IPS-NIHi7 (cell line): Measurements from ENCODE around the gene ATF5.
A peak's percentile ranks its signal among the peaks of the same experiment; 100 is the strongest.
"Not testable (repeated sequence)": the region's sequence is repeated elsewhere in the genome, so short reads cannot be mapped to it uniquely, and the experiment has no call there.

Source experiments
- DNase-seq: peaks from one replicate; pipeline ENCODE4 v3.0.0; 2012; ENCODE audit warnings: mixed read lengths; ENCODE audit errors: extremely low spot score

Gene ATF5

GRCh38 chr19:49949742-49950589 is 21.0 kb downstream of the ATF5 start:
- no peak for DNase-seq

DNA sequence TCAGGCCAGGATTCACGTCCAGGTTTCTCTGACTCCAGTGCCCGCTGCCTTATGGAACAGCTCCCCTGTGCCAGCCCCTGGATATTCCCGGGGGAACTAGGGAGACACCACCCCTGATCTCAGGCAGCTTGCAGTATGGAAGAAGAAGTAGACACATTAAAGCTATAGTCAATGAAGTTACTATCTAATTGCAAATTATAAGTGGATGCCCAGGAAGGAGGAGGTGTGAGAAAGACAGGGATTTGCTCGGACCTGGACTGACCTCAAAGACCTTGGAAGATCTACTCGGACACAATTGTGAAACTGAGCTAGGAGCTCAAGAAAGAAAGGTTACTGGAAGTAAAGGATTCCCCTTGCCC is 21.6 kb downstream of the ATF5 start:
- no peak for DNase-seq

GRCh38 chr19:49950956-49951526 is 22.0 kb downstream of the ATF5 start:
- no peak for DNase-seq

DNA sequence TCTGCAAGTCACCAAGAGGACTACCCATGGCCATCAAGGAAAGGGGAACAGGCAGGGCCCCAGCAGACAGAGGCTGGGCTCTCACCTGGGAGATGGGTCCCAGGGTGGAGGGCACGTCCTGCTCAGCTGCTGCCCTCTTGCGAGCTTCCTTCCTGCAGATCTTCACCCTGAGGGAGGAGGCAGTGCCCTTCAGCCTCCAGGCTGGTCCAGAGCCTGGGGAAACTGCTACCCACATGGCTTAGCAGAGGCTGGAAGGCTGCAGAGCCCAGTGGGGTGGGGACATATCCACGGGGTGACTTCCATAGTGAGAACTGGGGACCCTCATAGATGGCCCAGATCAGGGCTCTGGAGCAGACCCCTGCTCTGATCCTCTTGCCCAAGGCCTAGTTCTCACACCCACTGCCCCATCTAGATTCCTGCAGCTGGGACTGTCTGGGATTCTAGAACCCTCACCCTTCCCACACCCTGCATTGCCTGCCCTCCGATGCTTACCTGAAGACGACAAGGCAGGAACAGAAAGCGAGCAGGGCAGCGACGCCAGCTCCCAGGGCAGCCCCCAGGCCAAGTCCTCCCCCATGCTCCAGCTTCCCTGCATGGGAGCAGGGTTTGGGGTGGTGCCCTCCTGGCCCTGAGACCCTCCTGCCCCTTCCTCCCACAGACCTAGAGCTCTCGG is 22.9 kb downstream of the ATF5 start:
- DNase-seq = no peak

DNA sequence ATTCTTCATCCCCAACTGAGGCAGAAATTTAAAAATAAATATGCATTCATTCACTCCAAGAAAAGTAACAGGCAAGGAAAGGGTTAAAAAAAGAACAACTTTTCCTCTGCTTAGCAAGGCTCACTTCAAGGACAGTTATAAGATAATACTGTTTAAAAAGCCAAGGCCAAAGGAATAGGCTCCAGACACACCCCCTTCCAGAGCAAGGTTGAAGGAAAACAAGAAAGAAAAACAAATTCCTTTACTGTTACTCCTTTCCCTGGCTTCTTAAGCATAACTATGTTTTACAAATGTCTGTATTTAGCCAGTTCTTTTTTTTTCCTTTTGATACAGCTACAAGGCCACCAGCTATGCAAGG is 23.5 kb downstream of the ATF5 start:
- no peak for DNase-seq

DNA sequence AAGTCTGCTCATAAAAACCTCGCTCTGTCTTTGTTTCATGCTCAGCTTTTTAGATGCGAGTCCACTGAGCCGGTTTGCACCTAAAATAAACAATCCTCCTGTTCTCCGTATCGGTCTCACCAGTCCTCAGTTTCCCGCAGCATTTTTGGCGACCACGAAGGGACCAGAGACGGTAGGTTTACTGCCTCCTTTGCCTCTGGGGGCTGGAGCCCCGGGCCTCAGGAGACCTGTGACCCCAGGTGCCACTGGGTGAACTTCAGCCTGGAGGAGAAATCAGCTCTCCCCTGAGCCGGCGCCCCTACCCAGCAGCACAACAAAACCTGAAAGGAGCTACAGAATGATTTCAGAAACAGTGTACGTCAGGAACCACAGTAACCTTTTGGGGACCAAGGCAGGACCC is 23.9 kb downstream of the ATF5 start:
- DNase-seq = no peak

- peak; percentile 4 for DNase-seq
These were observed 24.4 kb downstream of the ATF5 start for GRCh38 chr19:49953416-49953815.

DNA sequence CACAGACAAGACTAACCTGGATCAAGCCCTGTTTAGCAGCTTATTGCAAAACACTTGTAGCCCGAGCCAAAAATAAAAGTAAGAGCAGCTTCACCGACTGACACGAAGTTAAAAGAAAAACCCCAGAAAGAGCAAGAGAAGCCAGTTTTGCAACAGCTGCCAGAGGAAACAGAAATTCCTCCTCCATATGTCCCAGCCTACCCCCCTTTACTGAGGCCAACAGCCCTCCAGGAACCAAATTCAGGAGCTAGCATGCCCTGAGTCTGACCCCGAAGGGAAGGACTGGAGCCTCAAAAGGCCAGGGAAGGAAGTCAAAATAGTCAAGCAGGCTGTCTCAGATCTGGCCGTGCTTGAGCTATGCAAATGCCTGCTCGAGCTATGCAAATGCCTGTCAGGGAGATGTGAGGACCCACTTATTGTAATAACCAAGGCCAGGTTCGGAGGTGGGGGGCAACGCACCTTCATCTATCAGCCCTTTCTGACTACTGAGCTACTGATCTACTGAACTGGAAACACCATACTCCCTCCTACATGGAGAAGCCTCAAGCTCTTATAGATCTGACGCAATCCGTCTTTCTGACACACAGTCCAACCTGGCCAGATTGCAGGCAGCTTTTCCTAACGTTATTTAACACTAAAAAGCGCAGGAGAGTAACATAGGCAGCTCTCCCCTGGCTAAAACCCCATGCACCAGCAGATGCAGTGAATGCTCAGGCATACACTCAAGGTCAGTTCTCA is 25.3 kb downstream of the ATF5 start:
- peak; percentile 19 for DNase-seq

GRCh38 chr19:49954933-49955332 is 25.9 kb downstream of the ATF5 start:
- DNase-seq = peak; percentile 1

DNA sequence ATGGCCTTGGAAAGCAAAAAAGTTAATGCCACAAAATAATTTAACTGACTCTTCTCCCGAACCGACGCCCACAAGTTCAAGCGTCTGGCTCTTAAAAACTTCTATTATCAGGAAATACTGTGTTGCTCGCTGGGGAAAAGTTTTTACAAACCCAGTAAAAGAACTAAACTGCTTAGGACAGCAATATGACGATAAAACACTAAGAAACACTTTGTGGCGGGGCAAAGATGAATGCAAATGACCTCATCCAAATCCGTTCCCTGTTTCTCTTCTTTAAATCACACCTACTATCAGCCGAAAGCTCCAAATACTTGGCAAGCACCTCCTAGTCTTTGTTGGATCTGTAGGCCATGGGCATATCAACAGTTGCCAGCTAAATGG is 27.1 kb downstream of the ATF5 start:
- peak; percentile 2 for DNase-seq

DNA sequence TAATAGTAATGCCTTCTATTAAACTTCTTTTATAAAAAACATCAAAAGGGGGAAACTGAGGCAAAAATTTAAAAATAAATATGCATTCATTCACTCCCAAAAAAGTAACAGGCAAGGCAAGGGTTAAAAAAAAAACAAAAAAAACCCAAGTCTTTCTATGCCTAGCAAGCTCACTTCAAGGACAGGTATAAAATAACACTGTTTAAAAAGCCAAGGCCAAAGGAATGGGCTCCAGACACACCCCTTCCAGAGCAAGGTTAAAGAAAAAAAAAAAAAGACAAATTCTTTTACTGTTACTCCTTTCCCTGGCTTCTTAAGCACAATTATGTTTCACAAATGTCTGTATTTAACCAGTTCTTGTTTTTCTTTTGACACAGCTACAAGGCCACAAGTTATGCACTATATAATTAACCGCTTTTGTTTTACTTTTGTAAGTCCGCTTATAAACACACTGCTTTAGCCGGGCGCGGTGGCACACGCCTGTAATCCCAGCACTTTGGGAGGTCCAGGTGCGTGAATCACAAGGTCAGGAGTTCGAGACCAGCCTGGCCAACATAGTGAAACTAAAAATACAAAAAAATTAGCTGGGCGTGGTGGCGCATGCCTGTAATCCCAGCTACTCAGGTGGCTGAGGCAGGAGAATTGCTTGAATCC is 28.4 kb downstream of the ATF5 start:
- no peak for DNase-seq

DNA sequence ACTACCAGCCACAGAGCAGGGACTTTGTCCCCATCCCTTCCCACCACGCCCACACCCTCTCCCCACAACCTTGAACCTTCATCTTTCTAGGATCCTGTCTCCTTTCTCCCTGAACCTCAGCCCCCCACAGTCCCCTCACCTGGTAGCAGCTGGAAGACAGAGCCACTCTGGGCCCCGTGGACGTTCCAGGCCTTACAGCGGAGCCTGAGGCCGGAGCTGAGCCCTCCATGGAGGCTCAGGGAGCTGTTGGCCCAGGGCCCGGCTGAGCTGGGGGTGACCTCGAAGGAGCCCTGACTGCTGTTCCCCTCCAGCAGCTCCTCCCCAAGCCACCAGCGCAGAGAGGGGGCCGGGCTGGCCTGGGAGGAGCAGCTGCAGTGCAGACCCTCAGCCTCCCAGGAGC is 29.1 kb downstream of the ATF5 start:
- peak; percentile 10 for DNase-seq

- peak; percentile 4 for DNase-seq
These were observed 29.6 kb downstream of the ATF5 start for GRCh38 chr19:49958596-49958995.

- not testable (repeated sequence) for DNase-seq
These were observed 30.9 kb downstream of the ATF5 start for GRCh38 chr19:49959892-49960291.

- DNase-seq = not testable (repeated sequence)
These were observed 32.0 kb downstream of the ATF5 start, which contains the start of gene SIGLEC11 for GRCh38 chr19:49960980-49961379. SIGLEC11 (minus strand) TSS chr19:49961172; CDS start chr19:49961081, 91 bp downstream.

DNA sequence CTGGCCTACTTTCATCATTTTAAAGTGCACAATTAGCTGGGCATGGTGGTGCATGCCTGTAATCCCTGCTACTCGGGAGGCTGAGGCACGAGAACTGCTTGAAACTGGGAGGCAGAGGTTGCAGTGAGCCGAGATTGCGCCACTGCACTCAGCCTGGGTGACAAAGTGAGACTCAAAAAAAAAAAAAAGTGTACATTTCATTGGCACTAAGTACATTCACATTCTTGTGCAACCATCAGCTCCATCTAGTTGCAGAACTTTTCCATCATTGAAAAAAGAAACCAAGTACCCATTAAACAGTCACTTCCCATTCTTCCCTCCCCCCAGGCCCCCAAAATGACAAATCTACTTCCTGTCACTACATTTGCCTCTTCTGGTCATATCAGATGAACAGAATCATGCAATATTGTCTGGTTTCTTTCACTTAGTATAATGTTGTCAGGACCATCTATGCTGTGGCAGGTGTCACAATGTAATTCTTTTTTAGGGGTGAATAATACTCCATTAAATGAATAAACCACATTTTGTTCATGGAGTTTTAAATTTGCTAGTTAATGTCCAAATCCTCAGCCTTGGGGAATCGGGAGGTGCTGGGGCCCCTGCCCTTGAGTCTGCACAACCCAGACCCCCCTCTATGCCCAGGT is 39.4 kb downstream of the ATF5 start:
- no peak for DNase-seq

DNA sequence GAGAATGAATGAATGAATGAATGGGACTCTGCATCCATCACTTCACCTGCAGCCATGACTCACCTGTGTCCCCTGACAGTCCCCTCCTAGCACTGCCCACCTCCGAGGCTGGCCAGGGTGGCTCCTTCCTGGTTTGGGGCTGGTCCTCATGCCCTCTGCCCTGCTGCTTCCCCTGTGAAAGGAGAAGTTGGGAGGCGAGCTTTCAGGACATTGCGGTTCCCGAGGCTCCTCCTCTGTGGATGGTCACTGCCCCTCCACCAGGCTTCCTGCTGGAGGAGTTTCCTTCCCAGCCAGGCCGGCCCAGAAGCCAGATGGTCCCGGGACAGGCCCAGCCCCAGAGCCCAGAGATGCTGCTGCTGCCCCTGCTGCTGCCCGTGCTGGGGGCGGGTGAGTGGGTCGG is 40.4 kb downstream of the ATF5 start:
- not testable (repeated sequence) for DNase-seq

DNA sequence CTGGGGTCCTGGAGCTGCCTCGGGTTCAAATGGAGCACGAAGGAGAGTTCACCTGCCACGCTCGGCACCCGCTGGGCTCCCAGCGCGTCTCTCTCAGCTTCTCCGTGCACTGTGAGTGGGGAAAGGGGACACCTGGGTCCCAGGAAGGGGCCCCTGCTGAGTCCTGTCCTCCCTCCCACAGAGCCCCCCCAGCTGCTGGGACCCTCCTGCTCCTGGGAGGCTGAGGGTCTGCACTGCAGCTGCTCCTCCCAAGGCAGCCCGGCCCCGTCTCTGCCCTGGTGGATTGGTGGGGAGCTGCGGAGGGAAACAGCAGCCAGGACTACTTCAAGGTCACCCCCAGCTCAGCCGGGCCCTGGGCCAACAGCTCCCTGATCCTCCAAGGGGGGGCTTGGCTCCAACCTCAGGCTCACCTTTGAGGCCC is 43.0 kb downstream of the ATF5 start:
- no peak for DNase-seq

DNA sequence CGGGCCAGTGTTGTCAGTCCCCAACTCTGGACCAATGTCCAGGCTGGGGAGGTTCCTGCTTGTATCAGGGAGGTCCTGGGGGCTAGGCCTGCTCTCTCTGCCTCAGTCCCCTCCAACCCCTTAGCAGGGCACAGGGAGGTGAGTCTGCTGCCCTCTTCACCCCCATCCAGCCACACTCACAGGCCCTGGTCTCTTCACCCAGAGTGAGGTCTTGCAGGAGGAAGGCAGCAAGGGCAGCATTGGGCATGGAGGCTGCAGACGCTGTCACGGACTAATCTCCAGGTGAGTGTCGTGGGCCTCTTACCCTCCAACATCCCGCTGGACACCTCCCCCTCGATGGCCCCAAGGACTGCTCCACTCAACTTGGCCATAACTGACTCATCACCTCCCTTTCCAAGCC is 43.8 kb downstream of the ATF5 start:
- DNase-seq = no peak

GRCh38 chr19:49973987-49974386 is 45.0 kb downstream of the ATF5 start:
- no peak for DNase-seq

GRCh38 chr19:49975051-49975450 is 46.0 kb downstream of the ATF5 start:
- no peak for DNase-seq
